Left kidney (tissue), 2 donors: ENCODE data around the gene COPS6. TPM values are rescaled to one million over a fixed set of nuclear protein-coding genes. Genes with fewer than 3 reads are reported as not detected.

ENCODE experiments used
- DNase-seq: peaks from one replicate; pipeline ENCODE4 v3.0.0-alpha.2; 2013
- polyA plus RNA-seq: library from polyadenylated mRNA; unstranded; fragments of 120-200 nt; gene quantifications from one replicate; pipeline ENCODE4 v1.2.1, GENCODE V29; 2013; ENCODE audit not compliant: insufficient read length

Gene COPS6
- polyA plus RNA-seq, 1 donor: 126 TPM

DNA sequence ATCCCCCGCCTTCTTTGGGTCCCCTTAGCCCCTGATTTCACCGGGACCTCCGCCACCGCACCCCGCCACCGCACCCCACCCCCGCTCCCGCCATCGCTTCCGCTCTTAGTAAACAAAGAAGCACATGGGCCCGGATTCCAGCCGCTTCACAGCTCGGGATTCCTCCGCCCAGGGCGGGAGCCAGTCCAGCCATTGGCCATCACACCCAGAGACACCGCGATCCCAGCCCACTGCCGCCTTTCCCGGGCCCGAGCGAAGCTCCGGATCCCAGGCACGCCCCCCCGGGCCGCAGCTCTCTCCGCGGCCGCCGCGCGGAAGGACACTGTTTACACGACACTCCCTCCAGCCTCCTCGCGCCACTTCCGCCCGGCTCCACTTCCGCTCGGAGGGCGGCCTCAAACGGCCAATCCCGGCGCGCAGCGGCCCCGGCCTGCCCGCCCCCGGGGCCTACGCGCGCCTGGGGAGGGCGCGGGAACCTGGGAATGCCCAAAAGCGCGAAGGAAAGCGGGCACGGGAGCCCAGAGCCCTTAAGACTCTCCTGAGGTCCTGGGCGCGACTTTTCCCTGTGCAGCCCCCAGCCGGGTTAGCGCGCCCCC, 11.7 kb downstream of the COPS6 start:
- DNase-seq: peak; percentile 95

GRCh38 chr7:100101016-100101862, 12.5 kb downstream of the COPS6 start, which contains the start of the genes AP4M1 and MCM7:
Gene AP4M1 (plus strand): TSS chr7:100101643. CDS start chr7:100101715, 72 bp downstream.
Gene MCM7 (minus strand): TSS chr7:100101397. CDS start chr7:100101294, 103 bp downstream.
- peak; percentile 97 for DNase-seq

- DNase-seq: no peak
Measured at GRCh38 chr7:100102950-100103840, 14.4 kb downstream of the COPS6 start.

DNA sequence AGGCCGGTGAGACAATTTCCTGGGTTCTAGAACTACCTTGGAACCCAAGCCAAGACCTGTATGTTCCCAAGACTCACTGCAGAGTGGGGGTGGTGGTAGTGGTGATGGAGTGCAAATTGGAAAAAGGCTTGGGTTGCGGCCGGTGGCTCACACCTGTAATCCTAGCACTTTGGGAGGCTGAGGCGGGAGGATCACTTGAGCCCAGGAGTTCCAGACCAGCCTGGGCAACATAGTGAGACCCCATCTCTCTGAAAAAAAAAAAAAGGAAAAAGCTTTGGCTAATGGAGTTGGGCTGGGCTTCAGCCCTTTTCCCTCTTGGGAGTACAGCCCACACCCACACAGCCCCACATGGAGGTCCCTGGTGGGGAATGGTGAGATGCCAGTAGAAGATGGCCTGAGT, 16.8 kb downstream of the COPS6 start:
- no peak for DNase-seq

DNA sequence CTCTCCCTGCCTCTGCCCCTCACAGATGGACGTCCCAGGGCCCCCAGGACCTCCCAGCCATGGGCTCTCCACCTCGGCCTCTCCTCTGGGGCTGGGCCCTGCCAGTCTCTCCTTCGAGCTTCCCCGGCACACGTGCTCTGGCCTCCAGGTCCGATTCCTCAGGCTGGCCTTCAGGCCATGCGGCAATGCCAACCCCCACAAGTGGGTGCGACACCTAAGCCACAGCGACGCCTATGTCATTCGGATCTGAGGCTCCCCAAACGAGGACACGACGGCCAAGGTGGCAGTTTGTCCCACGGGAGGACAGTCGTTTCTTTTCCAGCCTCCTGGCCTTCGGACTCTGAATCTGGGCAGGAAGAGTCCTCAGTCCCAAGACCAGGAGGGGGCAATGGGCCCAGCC, 17.9 kb downstream of the COPS6 start:
- no peak for DNase-seq

GRCh38 chr7:100107125-100107737, 18.5 kb downstream of the COPS6 start:
- no peak for DNase-seq

DNA sequence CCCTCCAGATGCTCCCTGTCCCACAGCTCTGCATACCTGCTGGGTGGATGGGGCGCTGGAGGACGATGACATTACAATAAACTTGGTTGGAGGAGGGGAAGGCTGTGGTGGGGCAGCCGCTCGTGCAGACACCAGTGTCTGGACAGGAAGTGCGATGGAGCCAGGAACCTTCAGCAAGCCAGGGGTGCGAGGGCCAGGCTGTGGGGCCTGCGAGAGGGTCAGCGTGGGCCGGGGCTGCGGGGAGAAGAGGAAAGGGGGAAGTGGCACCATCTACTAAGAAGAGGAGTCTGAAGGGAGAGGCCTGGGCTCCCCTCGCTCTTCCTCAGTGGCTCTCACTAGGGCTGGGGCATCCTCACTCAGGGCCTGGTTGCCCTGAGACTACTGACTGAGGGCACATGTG, 19.1 kb downstream of the COPS6 start:
- no peak for DNase-seq

GRCh38 chr7:100109521-100110163, 20.9 kb downstream of the COPS6 start:
- DNase-seq: no peak

GRCh38 chr7:100111156-100111555, 22.4 kb downstream of the COPS6 start:
- no peak for DNase-seq

DNA sequence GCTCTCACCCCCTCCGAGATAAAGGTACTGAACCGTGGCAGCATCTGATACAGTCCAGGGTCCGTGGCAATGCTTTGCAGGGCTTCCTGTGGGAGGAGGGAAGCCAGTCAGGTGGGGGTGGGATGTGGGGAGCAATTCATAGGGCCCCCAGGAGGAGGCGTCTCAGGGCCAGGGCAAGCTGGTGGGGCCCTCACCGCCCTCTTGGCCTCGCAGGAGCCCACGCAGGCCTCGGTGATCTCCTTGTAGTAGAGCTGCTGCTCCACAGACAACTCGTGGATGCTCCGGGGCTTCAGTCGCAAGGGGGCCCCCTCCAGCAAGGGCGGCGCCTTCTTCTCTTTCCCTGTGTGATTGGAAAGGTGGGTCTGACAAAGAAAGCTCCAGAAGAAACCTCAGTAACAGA, 23.1 kb downstream of the COPS6 start:
- no peak for DNase-seq

DNA sequence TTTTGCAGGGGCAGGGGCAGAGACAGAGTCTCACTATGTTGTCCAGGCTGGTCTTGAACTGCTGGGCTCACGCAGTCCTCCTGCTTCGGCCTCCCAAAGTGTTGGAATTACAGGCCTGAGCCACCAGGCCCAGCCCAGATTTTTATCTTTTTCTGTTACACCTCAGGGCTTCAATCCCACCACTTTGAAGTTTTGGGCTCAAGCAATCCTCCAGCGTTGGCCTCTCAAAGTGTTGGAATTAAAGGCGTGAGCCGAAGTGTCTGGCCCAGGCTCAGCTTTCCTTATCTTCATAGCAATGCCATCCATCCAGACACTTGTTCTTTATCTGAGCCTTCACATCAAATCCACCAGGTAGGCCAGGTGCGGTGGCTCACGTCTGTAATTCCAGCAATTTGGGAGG, 26.3 kb downstream of the COPS6 start:
- no peak for DNase-seq

- no peak for DNase-seq
Measured at GRCh38 chr7:100118388-100119071, 29.8 kb downstream of the COPS6 start.

DNA sequence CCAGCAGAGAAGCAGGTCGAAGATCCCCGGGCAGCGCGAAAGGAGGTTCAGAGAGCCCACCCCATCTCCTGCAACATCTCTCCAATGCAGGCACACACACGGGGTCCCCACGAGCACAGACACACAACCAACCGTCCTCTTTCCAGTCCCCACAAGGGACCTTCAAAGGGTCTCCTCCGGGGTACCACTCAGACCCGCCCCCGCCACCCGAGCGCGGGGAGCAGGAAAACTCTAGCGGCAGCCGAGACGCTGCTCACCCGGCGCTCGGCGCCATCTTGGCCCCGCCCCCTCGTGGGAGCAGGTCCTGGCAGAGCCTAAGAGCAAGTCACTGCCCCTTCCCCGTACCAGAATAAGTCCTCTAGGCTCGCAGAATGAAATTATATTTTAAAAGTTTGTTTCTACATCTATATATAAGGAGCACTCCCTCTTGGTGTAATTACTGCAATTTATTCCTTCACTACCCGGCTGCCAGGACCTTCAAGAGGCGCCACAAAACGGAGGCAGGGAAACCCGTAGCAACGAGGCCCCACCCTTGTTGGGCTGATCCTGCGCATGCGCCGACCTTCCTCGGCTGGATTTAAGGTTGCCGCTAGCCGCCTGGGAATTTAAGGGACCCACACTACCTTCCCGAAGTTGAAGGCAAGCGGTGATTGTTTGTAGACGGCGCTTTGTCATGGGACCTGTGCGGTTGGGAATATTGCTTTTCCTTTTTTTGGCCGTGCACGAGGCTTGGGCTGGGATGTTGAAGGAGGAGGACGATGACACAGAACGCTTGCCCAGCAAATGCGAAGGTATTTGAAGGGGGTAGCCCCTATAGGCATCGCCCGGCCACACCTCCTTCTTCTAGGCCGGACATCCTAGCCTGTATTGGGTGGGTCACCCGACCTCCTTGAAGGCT, 30.6 kb downstream of the COPS6 start, which contains the start of the genes CNPY4 and TAF6:
Gene CNPY4 (plus strand): TSS at position 563 of the 898 bp plus-strand sequence. CDS start 111 bp downstream, at position 674.
Gene TAF6 (minus strand): TSS at position 287 of the 898 bp plus-strand sequence. CDS start 5,149 bp downstream, outside the sequence.
- peak; percentile 95 for DNase-seq

GRCh38 chr7:100119970-100120732, 31.4 kb downstream of the COPS6 start:
- no peak for DNase-seq

DNA sequence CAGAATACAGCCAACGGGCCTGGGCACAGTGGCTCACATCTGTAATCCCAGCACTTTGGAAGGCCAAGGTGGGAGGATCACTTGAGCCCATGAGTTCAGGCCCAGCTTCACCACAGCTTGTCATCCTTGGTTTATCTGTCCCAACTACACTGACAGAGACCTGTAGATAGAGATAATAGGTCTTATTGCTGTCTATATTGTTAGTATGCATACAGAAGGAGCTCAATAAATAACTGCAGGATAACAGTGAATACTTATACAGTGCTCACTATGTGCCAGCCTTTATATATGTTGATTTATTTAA, 31.9 kb downstream of the COPS6 start:
- no peak for DNase-seq

DNA sequence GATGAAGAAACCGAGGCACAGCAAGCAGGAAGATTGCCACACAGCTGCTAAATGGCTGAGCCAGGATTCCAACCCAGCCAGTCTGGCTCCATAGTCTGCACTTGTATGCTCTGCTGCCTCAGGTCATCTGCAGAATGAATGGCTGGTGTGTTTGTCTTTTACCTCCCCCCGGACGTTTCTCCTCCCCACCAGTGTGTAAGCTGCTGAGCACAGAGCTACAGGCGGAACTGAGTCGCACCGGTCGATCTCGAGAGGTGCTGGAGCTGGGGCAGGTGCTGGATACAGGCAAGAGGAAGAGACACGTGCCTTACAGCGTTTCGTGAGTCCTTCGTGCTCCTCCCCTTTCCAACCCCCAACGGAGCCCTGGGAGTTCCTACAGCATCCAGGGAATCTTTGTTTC, 33.3 kb downstream of the COPS6 start:
- DNase-seq: no peak

GRCh38 chr7:100122568-100122967, 33.8 kb downstream of the COPS6 start:
- DNase-seq: no peak

DNA sequence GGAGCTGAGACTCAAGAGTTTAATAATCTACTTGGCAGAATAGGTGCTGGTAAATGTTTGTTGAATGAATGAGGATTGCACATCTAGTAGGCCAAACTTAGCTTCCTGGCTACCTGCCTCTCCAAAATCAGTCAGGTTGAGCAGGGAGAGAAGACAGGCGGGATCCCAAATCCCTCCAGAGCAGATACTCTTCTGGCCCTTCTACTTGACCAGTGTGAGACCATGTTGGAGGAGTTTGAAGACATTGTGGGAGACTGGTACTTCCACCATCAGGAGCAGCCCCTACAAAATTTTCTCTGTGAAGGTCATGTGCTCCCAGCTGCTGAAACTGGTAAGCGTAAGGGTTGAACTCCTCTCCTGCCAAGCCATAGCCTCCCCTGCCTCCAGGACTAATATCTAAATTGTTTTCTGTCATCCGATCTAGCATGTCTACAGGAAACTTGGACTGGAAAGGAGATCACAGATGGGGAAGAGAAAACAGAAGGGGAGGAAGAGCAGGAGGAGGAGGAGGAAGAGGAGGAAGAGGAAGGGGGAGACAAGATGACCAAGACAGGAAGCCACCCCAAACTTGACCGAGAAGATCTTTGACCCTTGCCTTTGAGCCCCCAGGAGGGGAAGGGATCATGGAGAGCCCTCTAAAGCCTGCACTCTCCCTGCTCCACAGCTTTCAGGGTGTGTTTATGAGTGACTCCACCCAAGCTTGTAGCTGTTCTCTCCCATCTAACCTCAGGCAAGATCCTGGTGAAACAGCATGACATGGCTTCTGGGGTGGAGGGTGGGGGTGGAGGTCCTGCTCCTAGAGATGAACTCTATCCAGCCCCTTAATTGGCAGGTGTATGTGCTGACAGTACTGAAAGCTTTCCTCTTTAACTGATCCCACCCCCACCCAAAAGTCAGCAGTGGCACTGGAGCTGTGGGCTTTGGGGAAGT, 35.8 kb downstream of the COPS6 start:
- no peak for DNase-seq
